HCT116 (cell line): ENCODE data around the gene TOR1AIP1.

ENCODE experiments used
- ATF3 ChIP-seq: IDR thresholded peaks from 2 replicates; pipeline ENCODE4 v1.6.1; 2012
- CTCF ChIP-seq, 3 experiments: fragments of 200-600 bp in 1 of 3; sonication (generic) in 1 of 3; IDR thresholded peaks in 2 of 3; conservative IDR thresholded peaks in 1 of 3; 2 replicates each; pipeline ENCODE4 v1.5.1; 2012 to 2017; ENCODE audit warnings: low read depth in 2 of 3, low read length in 2 of 3, antibody characterized with exemption in 1 of 3, borderline replicate concordance in 1 of 3, control low read depth in 1 of 3, mild to moderate bottlenecking in 1 of 3, mixed read lengths in 1 of 3, mixed run types in 1 of 3, moderate library complexity in 1 of 3; ENCODE audit not compliant: insufficient read depth in 1 of 3
- EZH2 ChIP-seq: fragments of 200-600 bp; sonication (generic); IDR thresholded peaks from 2 replicates; pipeline ENCODE4 v1.6.1; 2017; ENCODE audit warnings: antibody characterized with exemption, mixed run types
- EZH2phosphoT487 ChIP-seq: fragments of 200-600 bp; IDR thresholded peaks from 2 replicates; pipeline ENCODE4 v1.6.1; 2018; ENCODE audit warnings: antibody characterized with exemption, borderline replicate concordance
- MAX ChIP-seq: IDR thresholded peaks from 2 replicates; pipeline ENCODE4 v1.6.1; 2012
- POLR2A ChIP-seq: IDR thresholded peaks from 2 replicates; pipeline ENCODE4 v1.7.0; 2011; ENCODE audit warnings: borderline replicate concordance; ENCODE audit not compliant: insufficient read depth, insufficient read length; ENCODE audit errors: extremely low read depth
- POLR2AphosphoS5 ChIP-seq: IDR thresholded peaks from 2 replicates; pipeline ENCODE4 v1.6.1; 2011; ENCODE audit warnings: mild to moderate bottlenecking, low read depth, low read length, moderate library complexity
- RAD21 ChIP-seq: IDR thresholded peaks from 2 replicates; pipeline ENCODE4 v1.6.1; 2012; ENCODE audit warnings: low read depth, mild to moderate bottlenecking
- REST ChIP-seq: IDR thresholded peaks from 2 replicates; pipeline ENCODE4 v1.6.1; 2012; ENCODE audit warnings: low read depth
- SRF ChIP-seq: IDR thresholded peaks from 2 replicates; pipeline ENCODE4 v1.6.1; 2012; ENCODE audit warnings: low read depth
- YY1 ChIP-seq: IDR thresholded peaks from 2 replicates; pipeline ENCODE4 v1.6.1; 2011; ENCODE audit warnings: low read length, low read depth, moderate library complexity, mild to moderate bottlenecking; ENCODE audit not compliant: insufficient replicate concordance; ENCODE audit errors: extremely low read depth
- ZNF274 ChIP-seq: fragments of 200-500 bp; sonication (Bioruptor generic); IDR thresholded peaks from 2 replicates; pipeline ENCODE4 v1.6.1; 2014; ENCODE audit warnings: mild to moderate bottlenecking, low read depth, low read length, inconsistent platforms

GRCh38 chr1:179941454-179941853 is 59.4 kb downstream of the TOR1AIP1 start:
- TF ChIP-seq CTCF (IDR thresholded peaks at IDR 0.05 in 2 of 3, conservative IDR thresholded peaks at IDR 0.05 in 1 of 3; ENCODE audit: borderline replicate concordance in 1 of 3, insufficient read depth in 1 of 3, low read depth in 2 of 3, low read length in 2 of 3) = no peak
- TF ChIP-seq REST = no peak
- TF ChIP-seq ZNF274 = no peak
- no peak for TF ChIP-seq RAD21
- no peak for TF ChIP-seq POLR2AphosphoS5
- TF ChIP-seq POLR2A = no peak
- no peak for TF ChIP-seq EZH2
- no peak for TF ChIP-seq SRF
- no peak for TF ChIP-seq EZH2phosphoT487
- no peak for TF ChIP-seq YY1
- no peak for TF ChIP-seq MAX
- TF ChIP-seq ATF3 = no peak
